Activated CD4-positive, alpha-beta T cell treated with anti-CD3 and anti-CD28 coated beads, Interleukin-2, amount 10 ng/mL, durations not matched to agents 7 days and 5 days (primary cell): ENCODE measurements around the gene BRD1. TPM values are rescaled to one million over a fixed set of nuclear protein-coding genes. Genes with fewer than 3 reads are reported as not detected.

Experiments
- CTCF ChIA-PET: fragments of 350-600 bp; sonication (Branson Sonifier 250); formaldehyde crosslinking; loops from one replicate; lab custom pipeline; 2021; ENCODE audit warnings: antibody characterized with exemption; lab: Charles Lee
- POLR2A ChIA-PET: fragments of 350-600 bp; sonication (Branson Sonifier 250); formaldehyde crosslinking; loops from one replicate; lab custom pipeline; 2021; ENCODE audit warnings: antibody characterized with exemption; lab: Charles Lee
- DNase-seq: peaks from one replicate; pipeline ENCODE4 v3.0.0-alpha.2; 2020
- H3K27ac Mint-ChIP-seq: one replicate; pipeline ENCODE4 v1.8.0; 2021; ENCODE audit warnings: mild to moderate bottlenecking, moderate library complexity, mixed read lengths
- H3K27me3 Mint-ChIP-seq: one replicate; pipeline ENCODE4 v1.8.0; 2021; ENCODE audit warnings: mixed read lengths
- H3K36me3 Mint-ChIP-seq: one replicate; pipeline ENCODE4 v1.8.0; 2021; ENCODE audit warnings: low read depth, mixed read lengths
- H3K4me1 Mint-ChIP-seq: one replicate; pipeline ENCODE4 v1.8.0; 2021; ENCODE audit warnings: mixed read lengths
- H3K4me3 Mint-ChIP-seq: one replicate; pipeline ENCODE4 v1.8.0; 2021; ENCODE audit warnings: mild to moderate bottlenecking, moderate library complexity, mixed read lengths
- H3K9me3 Mint-ChIP-seq: one replicate; pipeline ENCODE4 v1.8.0; 2021; ENCODE audit warnings: mixed read lengths
- total RNA-seq, 2 experiments: library from RNA; stranded (reverse); gene quantifications; one replicate each; pipeline ENCODE4 v1.2.3, GENCODE V29; 2021

BRD1 gene
- total RNA-seq, 2 experiments from 2014 or later: 46.9 to 49.2 TPM

GRCh38 chr22:49779853-49780697 is 47.6 kb downstream of the BRD1 start:
- Mint-ChIP-seq H3K27ac (peak overlapping the region; percentile 19), H3K4me1 (peaks cover 17% of the 10 kb centered on the region), H3K36me3 (peaks cover 23% of the 10 kb centered on the region), H3K9me3 (no peaks in the 10 kb centered on the region), H3K4me3 (no peak overlapping the region), H3K27me3 (no peaks in the 10 kb centered on the region)
- ChIA-PET CTCF (no interaction called here), POLR2A (no interaction called here)
- DNase-seq: no peak

GRCh38 chr22:49779211-49779610 is 48.5 kb downstream of the BRD1 start:
- Mint-ChIP-seq H3K4me3 (no peak overlapping the region), H3K27ac (no peak overlapping the region), H3K27me3 (no peaks in the 10 kb centered on the region), H3K36me3 (peaks cover 24% of the 10 kb centered on the region), H3K4me1 (peaks cover 17% of the 10 kb centered on the region), H3K9me3 (no peaks in the 10 kb centered on the region)
- CTCF ChIA-PET: no interaction called here
- POLR2A ChIA-PET: no interaction called here
- DNase-seq: no peak

GRCh38 chr22:49777569-49778249 is 50.0 kb downstream of the BRD1 start:
- ChIA-PET CTCF (interaction anchor here (0.7 kb wide), 1 partner anchor 91 kb away, joined by 3 read pairs; no protein-coding TSS in a partner anchor), POLR2A (no interaction called here)
- H3K27ac Mint-ChIP-seq: peak overlapping the region; percentile 31

DNA sequence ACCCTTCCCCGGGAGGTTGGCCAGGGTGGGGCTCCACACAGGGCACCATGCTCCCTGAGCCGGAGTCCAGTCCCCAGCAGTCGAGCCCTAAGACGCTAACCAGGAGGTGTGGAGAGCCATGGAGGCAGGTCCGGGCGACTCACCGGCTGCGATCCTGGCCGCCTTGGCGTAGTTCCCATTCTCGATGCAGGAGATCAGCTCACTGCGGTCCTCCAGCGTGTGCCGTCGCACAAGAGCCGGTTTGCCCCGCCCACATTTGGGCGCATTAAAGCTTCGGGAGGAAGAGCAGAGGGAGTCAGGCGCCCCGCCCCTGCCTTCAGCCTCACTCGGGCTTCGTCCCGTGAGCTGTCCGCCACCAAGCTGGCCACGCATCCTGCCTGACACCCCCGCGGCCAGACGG is 50.8 kb downstream of the BRD1 start:
- POLR2A ChIA-PET: no interaction called here
- H3K36me3 Mint-ChIP-seq: peaks cover 24% of the 10 kb centered on the region

More at GRCh38 chr22:49777569-49778249, 50.0 kb downstream of the BRD1 start:
- Mint-ChIP-seq H3K4me3 (no peak overlapping the region), H3K27me3 (no peaks in the 10 kb centered on the region), H3K36me3 (peaks cover 26% of the 10 kb centered on the region), H3K9me3 (no peaks in the 10 kb centered on the region), H3K4me1 (peaks cover 16% of the 10 kb centered on the region)
- DNase-seq: no peak

DNA sequence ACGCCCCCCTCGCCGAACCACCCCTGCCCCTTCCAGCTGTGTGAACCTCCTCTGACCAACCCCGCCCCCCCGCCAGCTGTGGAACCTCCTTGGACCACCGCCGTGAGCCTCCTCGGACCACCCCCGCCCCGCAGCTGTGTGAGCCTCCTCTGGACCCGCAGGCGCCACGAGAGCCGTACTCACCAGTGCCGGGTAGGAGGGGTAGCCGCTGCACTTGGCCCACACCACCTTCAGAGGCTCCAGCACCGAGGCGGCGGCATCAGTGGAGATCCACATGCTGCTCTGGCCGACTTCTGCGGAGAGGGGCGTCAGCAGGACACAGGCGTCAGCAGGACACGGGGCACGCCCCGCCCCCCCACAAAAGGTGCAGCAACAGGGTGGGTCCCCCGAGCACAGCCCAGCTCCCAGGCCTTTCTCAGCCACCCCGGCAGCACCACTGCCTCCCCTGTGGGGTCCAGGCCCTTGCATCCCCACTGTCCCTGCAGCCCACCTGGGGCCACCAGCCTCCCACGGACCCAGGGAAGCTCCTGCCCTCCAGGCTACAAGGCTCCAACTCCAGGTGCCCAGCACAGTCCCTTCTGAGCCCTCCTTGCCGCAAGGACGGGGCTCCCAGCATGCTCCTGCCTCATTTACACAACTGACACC is 51.7 kb downstream of the BRD1 start:
- H3K36me3 Mint-ChIP-seq: peaks cover 19% of the 10 kb centered on the region
- ChIA-PET POLR2A (no interaction called here), CTCF (no interaction called here)
- H3K27me3 Mint-ChIP-seq: no peaks in the 10 kb centered on the region
- H3K4me3 Mint-ChIP-seq: no peak overlapping the region
- H3K27ac Mint-ChIP-seq: no peak overlapping the region
- no peaks in the 10 kb centered on the region for H3K9me3 Mint-ChIP-seq
- peaks cover 8% of the 10 kb centered on the region for H3K4me1 Mint-ChIP-seq
- no peak for DNase-seq

More for the DNA sequence above, 50.8 kb downstream of the BRD1 start:
- Mint-ChIP-seq H3K9me3 (no peaks in the 10 kb centered on the region), H3K27ac (no peak overlapping the region), H3K4me1 (peaks cover 12% of the 10 kb centered on the region), H3K27me3 (no peaks in the 10 kb centered on the region), H3K4me3 (no peak overlapping the region)
- CTCF ChIA-PET: no interaction called here
- DNase-seq: no peak

DNA sequence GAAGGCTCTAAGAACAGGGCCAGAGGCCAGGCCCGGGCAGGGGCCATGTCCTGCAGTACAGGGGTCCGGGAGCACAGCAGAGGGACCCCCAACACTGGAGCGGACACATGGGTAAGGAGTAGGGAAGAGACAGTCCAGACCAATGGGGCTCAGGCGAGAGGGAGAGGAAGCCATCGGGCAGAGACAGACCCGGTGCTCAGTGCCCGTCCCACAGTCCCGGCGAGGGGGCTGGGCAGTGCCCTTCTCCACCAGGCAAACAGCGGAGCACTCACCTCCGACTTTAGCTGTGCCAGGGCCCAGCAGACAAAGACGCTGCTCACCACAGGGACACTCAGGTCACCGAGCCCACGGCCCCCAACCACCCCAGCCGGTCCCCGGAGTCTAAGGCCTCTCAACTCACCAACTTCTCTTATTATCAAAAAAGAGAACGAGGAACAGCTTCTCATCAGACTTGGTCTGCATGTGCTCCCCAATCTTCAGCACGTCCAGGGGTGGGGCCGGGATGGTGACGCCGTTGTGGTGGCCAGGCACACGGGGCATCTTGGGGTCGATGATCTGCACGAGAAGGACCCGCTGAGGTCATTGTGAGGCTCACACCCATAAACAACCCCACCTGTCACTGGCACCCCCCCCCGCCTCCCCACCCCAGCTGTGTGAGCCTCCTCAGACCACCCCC is 52.3 kb downstream of the BRD1 start:
- DNase-seq: no peak
- H3K9me3 Mint-ChIP-seq: no peaks in the 10 kb centered on the region
- peaks cover 11% of the 10 kb centered on the region for H3K4me1 Mint-ChIP-seq
- peaks cover 19% of the 10 kb centered on the region for H3K36me3 Mint-ChIP-seq
- POLR2A ChIA-PET: no interaction called here
- CTCF ChIA-PET: no interaction called here
- H3K4me3 Mint-ChIP-seq: no peak overlapping the region
- no peaks in the 10 kb centered on the region for H3K27me3 Mint-ChIP-seq
- H3K27ac Mint-ChIP-seq: no peak overlapping the region

GRCh38 chr22:49774499-49775151 is 53.0 kb downstream of the BRD1 start:
- Mint-ChIP-seq H3K4me1 (peaks cover 10% of the 10 kb centered on the region), H3K9me3 (no peaks in the 10 kb centered on the region), H3K27me3 (no peaks in the 10 kb centered on the region), H3K4me3 (no peak overlapping the region), H3K36me3 (peaks cover 19% of the 10 kb centered on the region), H3K27ac (no peak overlapping the region)
- no peak for DNase-seq
- POLR2A ChIA-PET: no interaction called here
- CTCF ChIA-PET: no interaction called here

GRCh38 chr22:49774046-49774445 is 53.6 kb downstream of the BRD1 start:
- ChIA-PET POLR2A (no interaction called here), CTCF (no interaction called here)
- no peak for DNase-seq
- no peaks in the 10 kb centered on the region for H3K9me3 Mint-ChIP-seq
- peaks cover 15% of the 10 kb centered on the region for H3K36me3 Mint-ChIP-seq
- H3K27me3 Mint-ChIP-seq: no peaks in the 10 kb centered on the region
- no peak overlapping the region for H3K27ac Mint-ChIP-seq
- peaks cover 10% of the 10 kb centered on the region for H3K4me1 Mint-ChIP-seq
- H3K4me3 Mint-ChIP-seq: no peak overlapping the region

GRCh38 chr22:49773531-49773930 is 54.1 kb downstream of the BRD1 start:
- H3K4me1 Mint-ChIP-seq: peaks cover 10% of the 10 kb centered on the region
- peaks cover 13% of the 10 kb centered on the region for H3K36me3 Mint-ChIP-seq
- no peaks in the 10 kb centered on the region for H3K27me3 Mint-ChIP-seq
- DNase-seq: no peak
- ChIA-PET CTCF (no interaction called here), POLR2A (no interaction called here)
- H3K4me3 Mint-ChIP-seq: no peak overlapping the region
- H3K27ac Mint-ChIP-seq: no peak overlapping the region
- no peaks in the 10 kb centered on the region for H3K9me3 Mint-ChIP-seq

DNA sequence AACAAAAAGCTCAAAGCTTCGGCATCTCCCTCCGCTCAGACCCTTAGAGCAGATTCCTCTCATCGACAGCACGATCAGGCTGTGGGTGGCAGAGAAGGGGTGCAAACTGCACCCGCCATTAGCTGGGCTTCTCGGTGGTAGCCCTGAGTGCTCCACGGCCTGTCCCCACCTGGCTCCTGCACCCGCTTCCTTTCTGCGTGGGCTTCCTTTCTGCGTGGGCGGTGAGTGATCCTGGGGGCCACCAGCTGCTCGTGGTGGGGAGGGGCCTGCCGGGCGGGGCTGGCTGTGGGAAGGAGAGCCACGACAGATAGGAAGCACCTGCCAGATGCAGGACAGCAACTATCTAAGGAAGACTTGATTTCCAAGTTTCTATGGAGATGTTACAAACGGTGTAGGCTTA is 55.0 kb downstream of the BRD1 start:
- H3K9me3 Mint-ChIP-seq: no peaks in the 10 kb centered on the region
- no peak overlapping the region for H3K27ac Mint-ChIP-seq
- no peak overlapping the region for H3K4me3 Mint-ChIP-seq
- ChIA-PET POLR2A (no interaction called here), CTCF (no interaction called here)
- no peak for DNase-seq
- peaks cover 9% of the 10 kb centered on the region for H3K4me1 Mint-ChIP-seq
- H3K36me3 Mint-ChIP-seq: peaks cover 10% of the 10 kb centered on the region
- H3K27me3 Mint-ChIP-seq: no peaks in the 10 kb centered on the region

DNA sequence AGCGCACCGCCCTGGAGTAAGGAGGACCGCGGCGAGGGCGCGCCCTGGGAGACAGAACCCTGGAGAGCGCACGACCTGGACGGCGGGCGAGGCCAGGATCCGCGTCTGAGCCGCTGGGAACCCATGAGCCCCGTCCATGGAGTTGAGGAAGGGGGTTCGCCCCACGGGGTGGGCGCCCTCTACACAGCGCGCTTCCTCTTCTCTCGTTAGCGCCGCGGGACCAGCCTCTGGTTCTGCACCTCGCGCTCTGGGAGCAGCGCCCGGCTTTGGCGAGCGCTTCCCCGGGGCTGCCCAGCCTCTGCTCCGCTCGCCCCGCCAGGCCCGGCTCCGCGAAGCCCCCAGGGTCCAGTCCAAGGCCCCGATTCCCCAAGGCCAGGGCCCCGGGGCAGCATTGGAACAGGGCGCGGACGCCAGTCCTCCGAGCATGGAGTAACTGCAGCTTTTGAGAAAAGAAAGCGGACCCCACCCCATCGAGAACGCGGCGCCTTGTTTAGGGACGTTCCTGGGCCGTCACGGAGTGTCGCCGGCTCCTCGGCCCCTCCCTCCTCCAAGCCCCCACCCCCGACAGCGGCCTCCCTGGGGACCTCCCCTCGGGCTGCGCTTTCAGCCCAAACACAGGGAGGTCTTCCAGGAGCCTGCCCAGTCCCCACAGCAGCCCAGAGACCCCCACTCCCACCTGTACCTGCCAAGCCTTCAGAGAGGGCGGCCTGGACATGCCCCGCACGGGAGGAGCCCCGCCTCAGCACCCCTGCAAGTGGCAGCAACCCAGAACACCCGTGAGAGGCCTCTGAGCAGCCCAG is 56.2 kb downstream of the BRD1 start:
- no peak for DNase-seq
- ChIA-PET POLR2A (no interaction called here), CTCF (no interaction called here)
- peak overlapping the region; percentile 19 for H3K27ac Mint-ChIP-seq
- no peak overlapping the region for H3K4me3 Mint-ChIP-seq
- H3K4me1 Mint-ChIP-seq: peaks cover 9% of the 10 kb centered on the region
- H3K9me3 Mint-ChIP-seq: peaks cover 7% of the 10 kb centered on the region
- no peaks in the 10 kb centered on the region for H3K27me3 Mint-ChIP-seq
- H3K36me3 Mint-ChIP-seq: peaks cover 12% of the 10 kb centered on the region
